ENCODE data around the gene TMSB4X. TPM values are rescaled to one million over a fixed set of nuclear protein-coding genes. Genes with fewer than 3 reads are reported as not detected.
"Not testable (repeated sequence)": the region's sequence is repeated elsewhere in the genome, so short reads cannot be mapped to it uniquely, and the experiment has no call there.

TMSB4X gene
- total RNA-seq, 1 donor from 2014 or later, result 15,061 TPM

- no peak for DNase-seq (ENCODE audit: low read depth in 2 of 2)
Measured at GRCh38 chrX:12994321-12994720, 19.4 kb downstream of the TMSB4X start.

- DNase-seq (ENCODE audit: low read depth in 2 of 2), result no peak
Measured at GRCh38 chrX:12996934-12997435, 22.1 kb downstream of the TMSB4X start.

GRCh38 chrX:12997906-12998687 lies 23.2 kb downstream of the TMSB4X start:
- DNase-seq (ENCODE audit: low read depth in 2 of 2), result no peak

GRCh38 chrX:12999422-12999821 lies 24.5 kb downstream of the TMSB4X start:
- DNase-seq (ENCODE audit: low read depth in 2 of 2), result peak; percentile 55 to 66

- DNase-seq (ENCODE audit: low read depth in 2 of 2), result no peak
Measured at GRCh38 chrX:13000301-13000811, 25.4 kb downstream of the TMSB4X start.

- no peak for DNase-seq (ENCODE audit: low read depth in 2 of 2)
Measured at GRCh38 chrX:13001097-13001496, 26.2 kb downstream of the TMSB4X start.

GRCh38 chrX:13001961-13002671 lies 27.2 kb downstream of the TMSB4X start:
- no peak for DNase-seq (ENCODE audit: low read depth in 2 of 2)

GRCh38 chrX:13005661-13006473 lies 31.0 kb downstream of the TMSB4X start:
- DNase-seq (ENCODE audit: low read depth in 2 of 2), result no peak

- DNase-seq (ENCODE audit: low read depth in 2 of 2), result no peak
Measured at GRCh38 chrX:13007519-13008188, 32.7 kb downstream of the TMSB4X start.

GRCh38 chrX:13008189-13008533 lies 33.3 kb downstream of the TMSB4X start:
- DNase-seq (ENCODE audit: low read depth in 2 of 2), result no peak

- DNase-seq (ENCODE audit: low read depth in 2 of 2), result no peak
Measured at GRCh38 chrX:13008851-13009250, 33.9 kb downstream of the TMSB4X start.

- no peak for DNase-seq (ENCODE audit: low read depth in 2 of 2)
Measured at GRCh38 chrX:13009273-13009672, 34.4 kb downstream of the TMSB4X start.

GRCh38 chrX:13009844-13010243 lies 34.9 kb downstream of the TMSB4X start:
- DNase-seq (ENCODE audit: low read depth in 2 of 2), result no peak

- DNase-seq (ENCODE audit: low read depth in 2 of 2), result no peak
Measured at GRCh38 chrX:13010546-13010945, 35.6 kb downstream of the TMSB4X start.

- no peak for DNase-seq (ENCODE audit: low read depth in 2 of 2)
Measured at GRCh38 chrX:13013363-13014110, 38.6 kb downstream of the TMSB4X start.

GRCh38 chrX:13014111-13015096 lies 39.5 kb downstream of the TMSB4X start:
- no peak for DNase-seq (ENCODE audit: low read depth in 2 of 2)

GRCh38 chrX:13015536-13016236 lies 40.8 kb downstream of the TMSB4X start:
- no peak for DNase-seq (ENCODE audit: low read depth in 2 of 2)

GRCh38 chrX:13016731-13017130 lies 41.8 kb downstream of the TMSB4X start:
- DNase-seq (ENCODE audit: low read depth in 2 of 2), result not testable (repeated sequence)

- no peak for DNase-seq (ENCODE audit: low read depth in 2 of 2)
Measured at GRCh38 chrX:13022926-13023325, 48.0 kb downstream of the TMSB4X start.

Data from dermis microvascular lymphatic vessel endothelial cell (primary cell).